Measurements from ENCODE around the gene BOD1L2.

BOD1L2 gene

DNA sequence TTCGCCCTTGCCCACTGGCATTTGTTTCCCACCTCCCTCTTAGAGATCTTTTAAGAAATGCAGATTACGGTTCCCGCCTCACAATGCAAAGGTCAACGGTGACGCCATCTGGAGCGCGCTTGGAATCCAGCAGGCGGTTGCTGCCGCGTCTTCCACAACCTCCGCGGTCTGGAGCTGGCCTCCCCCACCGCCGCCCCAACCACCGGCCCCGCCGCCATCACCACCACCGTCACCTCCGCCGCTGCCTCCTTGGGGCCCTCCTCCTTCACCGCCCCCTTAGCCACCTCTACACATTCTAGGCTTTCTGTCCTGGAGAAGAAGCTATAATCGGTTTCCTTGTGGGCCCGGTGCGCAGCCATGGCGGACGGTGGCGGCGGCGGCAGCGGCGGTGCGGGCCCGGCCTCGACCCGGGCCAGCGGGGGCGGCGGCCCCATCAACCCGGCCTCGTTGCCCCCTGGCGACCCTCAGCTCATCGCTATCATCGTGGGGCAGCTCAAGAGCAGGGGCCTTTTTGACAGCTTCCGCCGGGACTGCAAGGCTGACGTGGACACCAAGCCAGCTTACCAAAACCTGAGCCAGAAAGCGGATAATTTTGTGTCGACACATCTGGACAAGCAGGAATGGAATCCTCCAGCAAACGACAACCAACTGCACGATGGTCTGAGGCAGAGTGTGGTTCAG, at the start of gene BOD1L2:
Gene BOD1L2 (plus strand): TSS at position 132 of the 681 bp plus-strand sequence. CDS start 226 bp downstream, at position 358.
- DNase-seq (ENCODE audit: low read depth in 2 of 2): no peak

DNA sequence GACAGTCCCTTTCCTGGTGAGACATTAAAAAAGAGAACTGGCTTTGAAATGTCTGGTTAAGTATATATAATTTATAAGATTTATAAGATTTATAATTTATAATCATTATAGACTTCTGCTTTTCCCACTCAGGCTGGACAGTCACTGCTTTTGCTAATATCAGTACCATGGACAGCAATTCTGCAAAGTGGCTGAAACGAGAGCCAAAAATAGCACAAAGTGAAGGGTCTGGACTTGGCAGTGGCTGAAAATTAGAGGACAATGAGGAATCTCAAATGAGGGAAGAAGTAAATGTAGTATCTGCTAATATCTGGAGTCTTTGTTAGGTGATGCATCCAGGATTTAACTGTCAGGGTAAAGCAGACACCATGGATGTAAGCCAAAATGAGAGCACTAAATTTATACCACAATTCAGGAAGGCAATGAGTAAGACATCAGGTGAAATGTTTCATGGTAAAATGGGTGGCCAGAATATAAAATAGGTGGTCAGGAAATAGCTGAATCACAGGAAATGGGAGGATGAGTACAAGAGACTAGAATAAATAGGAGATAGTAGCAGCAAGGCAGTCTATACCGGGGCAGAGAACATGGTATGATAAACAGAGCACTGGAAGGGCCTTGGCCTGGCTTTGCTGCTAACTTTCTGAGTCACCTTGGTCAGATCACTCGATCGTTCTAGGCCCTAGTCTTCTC, 39.6 kb upstream of the BOD1L2 start:
- DNase-seq (ENCODE audit: low read depth in 2 of 2): no peak

DNA sequence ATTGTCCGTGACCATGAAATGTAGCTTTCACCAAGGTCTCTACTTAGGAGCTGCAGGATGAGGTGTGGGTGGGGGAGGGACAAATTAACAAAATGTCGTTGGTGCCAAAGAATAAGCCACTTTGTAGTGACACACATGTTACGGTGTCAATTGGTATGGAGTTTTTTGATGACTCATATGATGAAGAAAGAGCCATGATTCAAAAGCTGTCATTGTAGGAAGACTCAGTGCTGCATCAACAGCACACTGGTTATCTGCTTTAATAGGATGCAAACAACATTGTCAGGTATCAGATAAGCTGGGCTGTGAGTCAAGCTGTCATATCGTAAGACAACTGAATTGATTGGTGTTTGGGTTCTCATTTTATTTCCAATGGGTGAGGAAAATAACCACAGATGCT, 36.6 kb upstream of the BOD1L2 start:
- no peak for DNase-seq (ENCODE audit: low read depth in 2 of 2)

DNA sequence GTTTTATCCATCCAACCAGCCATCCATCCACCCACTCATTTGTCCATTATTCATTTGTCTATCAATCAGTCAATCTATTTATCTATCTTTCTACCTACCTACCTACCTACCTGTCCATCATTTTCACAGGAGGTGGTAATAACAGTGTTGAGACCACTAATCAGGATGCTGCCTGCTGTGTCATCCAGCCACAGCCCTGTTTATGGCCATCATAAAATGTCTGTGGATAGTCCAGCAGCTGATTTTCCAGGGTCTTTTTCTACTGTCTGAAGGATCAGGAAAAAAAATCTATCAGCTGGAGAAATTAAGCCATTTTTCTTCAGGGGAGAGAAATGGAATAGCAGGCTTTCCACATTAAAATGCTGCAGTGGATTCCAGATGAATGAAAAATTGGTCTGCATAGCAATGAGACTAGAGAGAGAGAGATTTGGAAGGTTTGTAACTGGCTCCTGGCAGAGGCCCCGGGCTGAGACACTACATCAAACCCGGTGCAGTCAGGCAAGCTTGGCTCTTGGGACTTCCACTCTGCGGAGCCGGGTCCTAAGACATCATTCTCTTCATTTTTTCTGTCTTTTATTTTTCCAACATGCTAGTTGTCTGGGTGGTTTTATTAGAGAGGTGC, 33.0 kb upstream of the BOD1L2 start:
- DNase-seq (ENCODE audit: low read depth in 2 of 2): no peak

DNA sequence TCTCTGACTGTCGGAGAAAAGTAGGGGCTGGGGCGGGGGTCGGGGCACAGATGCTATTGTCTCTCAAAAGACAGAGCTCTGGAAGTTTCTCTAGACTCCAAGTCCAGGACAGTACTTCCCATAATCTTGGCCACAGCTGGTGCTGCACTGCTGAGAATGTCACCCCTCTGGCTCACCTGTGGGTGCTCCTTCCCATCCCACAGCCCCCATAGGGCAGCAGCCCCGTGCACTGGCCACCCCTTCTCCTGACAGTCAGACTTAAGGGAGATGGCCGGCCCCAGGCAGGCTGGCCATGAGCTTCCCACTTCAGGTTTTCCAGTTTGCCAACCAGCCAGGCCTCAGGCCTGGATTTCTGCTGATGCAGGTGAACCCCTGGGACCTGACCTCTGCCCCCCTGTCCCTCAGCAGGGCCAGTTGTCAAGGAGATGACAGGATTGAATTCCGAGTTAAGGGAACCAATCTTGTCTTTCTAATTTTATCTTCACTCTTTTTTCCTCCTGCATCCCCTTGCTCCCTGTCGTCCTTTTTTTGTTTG, 30.2 kb upstream of the BOD1L2 start:
- DNase-seq (ENCODE audit: low read depth in 2 of 2): no peak

DNA sequence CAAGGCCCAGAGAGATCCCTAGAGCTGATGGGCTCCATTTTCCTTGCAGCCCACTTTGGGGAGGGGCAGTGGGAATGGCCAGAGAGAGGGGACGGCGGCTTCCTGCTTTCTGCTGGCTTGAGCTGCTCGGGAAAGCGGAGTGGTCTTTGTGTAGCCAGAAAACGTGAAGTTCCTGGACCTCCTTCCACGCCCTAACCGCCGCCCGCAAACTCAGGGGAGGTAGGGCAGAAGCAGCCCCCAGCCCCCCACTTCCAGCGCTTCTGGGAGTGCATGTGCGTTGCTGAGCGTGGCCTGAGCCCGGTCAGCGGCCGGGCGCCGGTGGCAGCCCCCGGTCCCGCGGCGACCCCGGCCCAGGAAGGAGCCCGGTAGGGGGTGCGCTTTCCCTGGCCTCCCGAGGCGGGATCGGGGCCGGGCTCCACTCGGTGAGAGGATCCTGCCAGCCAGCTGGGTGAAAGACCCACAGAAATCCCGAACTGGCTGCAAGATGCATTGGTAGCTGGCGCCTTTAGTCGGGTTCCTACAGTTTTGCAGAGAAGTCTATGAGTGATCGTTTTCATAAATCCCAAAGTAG, 25.3 kb upstream of the BOD1L2 start:
- no peak for DNase-seq (ENCODE audit: low read depth in 2 of 2)

DNA sequence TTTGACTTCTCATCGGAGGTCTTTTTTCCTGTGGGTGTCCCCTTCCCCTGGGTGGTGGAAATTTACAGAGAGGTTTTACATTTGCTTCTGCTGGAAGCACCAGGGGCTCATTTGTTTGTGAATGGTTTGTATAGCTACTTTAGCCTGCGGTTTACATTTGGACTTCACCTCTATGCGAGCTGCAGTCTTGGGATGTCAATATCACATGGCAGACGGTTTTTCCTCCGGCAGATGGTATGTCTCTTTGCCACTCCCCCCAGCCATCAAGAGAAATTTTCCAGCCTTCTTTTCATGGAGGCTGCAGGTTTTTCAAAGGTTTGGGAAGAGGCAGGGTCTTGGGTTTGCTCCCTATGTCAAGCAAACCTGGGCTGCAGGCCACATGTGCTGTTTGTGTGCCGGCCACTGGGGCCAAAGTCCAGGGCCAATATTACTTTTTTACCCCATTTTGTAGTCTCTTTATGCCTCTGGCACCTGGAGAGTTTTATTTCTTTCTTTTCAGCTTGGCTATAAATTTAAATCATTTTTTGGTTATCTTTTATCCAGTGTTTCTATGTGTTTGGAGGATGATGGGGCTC, 23.9 kb upstream of the BOD1L2 start:
- DNase-seq (ENCODE audit: low read depth in 2 of 2): no peak

DNA sequence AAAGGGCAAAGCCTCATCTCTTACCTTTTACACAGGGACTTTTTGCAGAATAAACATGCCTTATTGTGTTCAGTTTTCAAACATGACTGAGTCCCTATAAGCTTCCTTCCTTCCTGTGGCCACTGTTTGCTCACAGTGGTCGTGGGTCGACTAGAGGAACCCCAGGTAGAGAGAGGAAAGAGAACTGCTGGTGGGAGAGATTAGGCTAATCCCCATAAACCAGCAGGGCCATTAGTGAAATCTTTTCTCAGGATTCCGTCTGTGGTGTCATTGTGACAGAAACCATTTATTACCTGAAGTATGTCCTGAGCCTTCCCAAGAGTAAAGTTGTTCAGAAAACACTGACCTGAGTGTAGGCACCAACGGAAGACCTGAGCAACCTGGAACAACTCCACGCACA, 21.3 kb upstream of the BOD1L2 start:
- DNase-seq (ENCODE audit: low read depth in 2 of 2): no peak

DNA sequence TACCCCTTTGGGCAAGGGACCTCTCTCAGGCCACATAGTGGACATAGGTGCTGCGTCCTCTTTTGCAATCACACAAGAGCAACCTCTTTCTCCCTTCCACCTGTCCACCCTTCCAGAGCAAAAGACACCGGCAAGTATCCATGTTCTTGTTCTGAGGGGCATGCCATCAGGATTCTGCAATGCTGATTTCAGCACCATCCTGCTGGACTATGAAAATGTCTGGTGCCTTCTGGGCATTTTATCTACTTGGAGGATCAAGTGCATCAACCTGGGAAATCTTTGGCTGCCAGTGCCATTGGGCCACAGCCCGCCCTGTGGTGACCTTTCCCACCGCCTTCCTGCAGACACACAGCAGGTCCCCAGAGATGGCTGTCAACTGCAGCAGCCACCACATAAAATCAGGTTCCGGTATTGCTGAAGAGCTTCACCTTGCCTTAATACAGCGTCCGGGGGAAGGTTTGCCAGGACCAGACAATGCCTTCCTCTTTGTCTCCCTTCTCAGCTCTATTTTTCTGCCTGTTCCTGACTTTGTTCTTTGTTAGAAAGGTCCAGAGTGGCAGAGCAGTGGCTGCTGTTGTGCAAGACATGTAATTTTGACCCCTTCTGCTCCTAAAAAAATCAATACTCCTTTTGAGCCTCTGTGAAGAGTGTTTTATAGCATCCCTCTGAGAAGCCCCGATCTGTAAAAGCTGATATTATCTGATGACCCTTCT, 18.5 kb upstream of the BOD1L2 start:
- no peak for DNase-seq (ENCODE audit: low read depth in 2 of 2)

DNA sequence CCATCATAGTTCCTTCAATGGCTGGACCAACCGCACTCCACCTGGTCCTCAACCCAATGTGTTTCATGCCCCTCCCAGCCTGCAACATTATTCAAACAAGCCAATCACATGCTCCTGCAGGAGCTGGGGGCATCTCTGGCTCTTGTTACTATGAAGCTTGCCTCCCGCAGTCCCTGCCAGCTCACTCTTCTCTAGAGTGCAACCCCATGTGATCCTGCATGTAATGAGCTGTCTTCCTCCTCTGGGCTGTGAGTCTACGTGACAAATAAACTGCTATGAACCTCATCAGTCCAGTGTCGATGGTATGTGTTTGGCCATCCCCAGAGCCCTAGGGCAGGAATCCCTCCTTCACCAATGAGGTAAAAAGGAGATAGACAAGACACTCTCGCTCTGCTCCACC, 15.8 kb upstream of the BOD1L2 start:
- DNase-seq (ENCODE audit: low read depth in 2 of 2): no peak

DNA sequence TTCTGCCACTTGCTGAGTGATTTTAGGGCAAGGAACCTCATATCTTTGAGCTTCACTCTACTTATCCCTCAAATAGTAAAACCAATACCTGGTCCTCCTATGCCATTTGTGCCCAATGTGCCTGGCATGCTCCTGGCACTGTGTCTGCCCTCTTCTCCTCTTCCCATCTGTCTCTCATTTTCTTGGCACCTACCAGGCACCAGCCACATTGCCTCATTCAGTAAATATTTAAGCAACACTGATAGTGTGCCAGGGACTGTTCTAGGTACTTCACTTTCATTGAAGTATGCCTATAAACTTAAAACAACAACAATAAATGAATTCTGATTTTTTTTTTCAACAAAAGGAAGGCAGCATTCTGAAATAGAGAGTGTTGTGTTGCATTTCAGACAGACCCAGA, 15.1 kb upstream of the BOD1L2 start:
- DNase-seq (ENCODE audit: low read depth in 2 of 2): no peak

DNA sequence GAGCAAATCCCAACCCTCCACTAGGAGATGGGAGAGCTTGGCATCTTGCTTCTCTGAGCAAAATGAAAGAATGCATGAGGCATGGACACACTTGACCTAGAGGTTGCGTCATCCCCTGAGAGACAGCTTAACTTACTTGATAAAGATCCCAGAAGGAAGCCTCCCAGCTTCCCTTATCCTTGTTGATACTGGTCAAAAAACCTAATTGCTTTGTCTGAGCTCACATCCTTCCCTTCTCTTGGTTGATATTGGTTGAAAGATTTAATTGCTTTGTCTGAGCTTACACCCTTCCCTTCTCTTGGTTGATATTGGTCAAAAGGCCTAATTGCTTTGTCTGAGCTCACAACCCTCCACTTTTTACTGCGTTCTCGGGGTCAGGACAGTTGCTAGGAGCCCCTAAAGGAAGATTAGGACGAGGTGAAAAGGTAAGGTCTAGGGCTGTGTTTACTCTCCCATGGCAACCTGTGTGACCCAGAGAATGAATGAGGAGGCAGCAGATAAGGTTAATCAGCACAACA, 12.2 kb upstream of the BOD1L2 start:
- DNase-seq (ENCODE audit: low read depth in 2 of 2): no peak

DNA sequence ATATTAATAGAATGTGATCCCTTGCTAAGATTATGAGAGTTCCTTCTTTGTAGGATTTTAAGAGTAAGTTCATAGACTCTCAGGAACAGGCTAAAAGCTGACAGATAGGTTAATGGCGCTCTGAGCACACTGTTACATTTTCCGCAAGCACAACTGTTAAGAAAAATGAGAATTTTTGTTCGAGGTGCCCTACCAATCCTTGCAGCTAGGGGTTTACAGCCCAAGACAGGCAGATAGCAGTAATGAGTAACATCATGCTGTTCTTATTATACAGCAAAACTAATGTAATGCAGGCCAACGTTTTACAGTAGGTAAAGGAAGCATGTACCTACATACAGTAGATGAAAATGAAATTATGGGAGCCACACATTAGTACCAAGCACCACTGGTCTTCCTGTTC, 11.2 kb upstream of the BOD1L2 start:
- no peak for DNase-seq (ENCODE audit: low read depth in 2 of 2)

DNA sequence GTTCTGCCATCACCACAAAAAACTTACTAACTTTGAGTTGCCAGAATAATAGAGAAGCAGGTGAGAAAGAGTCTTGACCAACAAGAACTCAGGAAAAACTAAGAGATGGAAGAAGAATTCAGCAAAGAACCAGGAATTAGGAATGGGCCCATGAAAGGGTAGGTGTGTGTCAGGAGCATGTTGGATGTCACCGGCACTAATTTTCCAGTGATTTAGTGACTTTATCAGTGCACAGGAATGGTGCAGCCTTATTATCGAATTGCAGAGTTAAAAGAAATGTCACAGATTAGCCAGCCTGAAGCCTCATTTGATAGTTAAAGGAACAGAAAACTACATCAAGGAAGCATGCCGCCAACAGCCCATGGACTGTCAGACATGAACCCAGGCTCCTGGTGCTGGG, 9.0 kb upstream of the BOD1L2 start:
- no peak for DNase-seq (ENCODE audit: low read depth in 2 of 2)

DNA sequence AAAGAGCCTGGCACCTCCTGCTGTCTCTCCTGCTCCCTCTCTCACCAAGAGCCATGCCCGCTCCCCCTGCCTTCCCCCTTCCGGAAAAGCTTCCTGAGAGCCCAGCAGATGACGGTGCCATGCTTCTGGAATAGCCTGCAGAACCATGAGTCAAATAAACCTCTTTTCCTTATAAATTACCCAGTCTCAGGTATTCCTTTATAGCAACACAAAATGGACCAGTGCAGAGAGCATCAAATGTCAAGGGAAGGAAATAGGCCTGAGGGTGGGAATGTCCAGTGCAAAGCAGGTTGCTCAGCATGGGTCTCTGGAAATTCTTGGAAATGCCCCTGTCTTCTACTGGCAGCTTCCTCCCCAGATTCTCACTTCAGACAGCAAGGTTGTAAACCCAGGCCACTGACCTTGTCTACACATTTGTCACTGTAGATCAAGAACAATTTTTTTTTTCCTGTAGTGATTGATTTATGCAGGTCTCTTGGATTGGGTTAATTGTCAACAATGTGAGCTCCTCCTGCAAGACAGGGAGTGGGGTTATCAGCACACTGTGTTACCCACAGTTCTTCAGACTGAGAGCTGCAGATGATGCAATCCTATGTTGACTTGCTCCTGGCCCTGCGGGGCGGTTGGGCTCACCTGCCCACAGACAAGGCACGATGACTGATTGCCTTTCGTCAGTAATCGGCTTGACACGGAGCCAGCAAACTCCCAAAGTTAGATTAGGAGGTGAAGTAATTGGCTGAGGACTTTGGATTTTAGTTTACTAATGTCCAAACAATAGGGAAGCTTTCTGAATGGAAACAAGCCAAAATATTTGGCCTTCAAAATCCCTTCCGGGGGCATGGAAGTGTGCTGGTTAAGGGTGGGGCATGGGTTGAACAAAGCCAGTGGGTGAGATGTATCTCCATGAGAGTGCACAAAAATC, 5.4 kb upstream of the BOD1L2 start:
- DNase-seq (ENCODE audit: low read depth in 2 of 2): no peak

DNA sequence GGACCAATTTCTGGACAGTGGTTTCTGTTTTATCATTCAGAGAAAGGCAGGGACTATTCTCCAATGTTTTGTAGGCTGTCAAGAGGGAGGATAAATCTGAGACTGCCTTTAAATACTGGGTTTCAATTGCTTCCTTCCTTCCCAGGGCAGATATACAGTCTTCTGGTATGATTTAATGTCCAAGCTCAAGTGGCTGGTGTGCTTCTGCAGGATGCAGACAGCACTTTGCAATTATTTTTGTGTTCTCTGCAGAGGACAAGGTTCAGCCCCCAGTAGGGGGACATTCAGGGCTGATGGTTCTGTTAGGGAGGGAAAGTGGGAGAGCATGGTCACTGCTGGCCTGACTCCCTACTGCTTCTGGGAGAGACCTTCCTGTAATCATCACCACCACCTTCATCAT, 4.6 kb upstream of the BOD1L2 start:
- DNase-seq (ENCODE audit: low read depth in 2 of 2): no peak

DNA sequence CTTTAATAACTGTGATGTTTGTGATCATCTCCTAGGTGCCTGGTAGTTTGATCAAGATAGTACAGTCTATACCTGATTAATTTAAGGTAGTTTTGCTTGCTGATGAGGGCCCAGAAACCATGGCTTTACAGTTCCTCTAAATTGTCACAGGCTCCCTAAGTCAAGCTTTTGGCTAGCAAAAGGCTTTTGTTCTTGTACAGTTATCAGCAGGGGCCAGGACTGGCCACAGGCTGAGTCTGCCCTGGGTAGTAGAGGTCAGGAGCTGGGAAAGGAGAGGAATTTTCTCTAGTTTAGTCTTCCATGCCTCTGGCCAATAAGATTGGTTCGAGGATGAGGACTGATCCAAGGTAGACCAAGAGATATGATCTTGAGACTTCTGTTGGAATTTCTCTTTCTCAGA, 3.6 kb upstream of the BOD1L2 start:
- DNase-seq (ENCODE audit: low read depth in 2 of 2): no peak

DNA sequence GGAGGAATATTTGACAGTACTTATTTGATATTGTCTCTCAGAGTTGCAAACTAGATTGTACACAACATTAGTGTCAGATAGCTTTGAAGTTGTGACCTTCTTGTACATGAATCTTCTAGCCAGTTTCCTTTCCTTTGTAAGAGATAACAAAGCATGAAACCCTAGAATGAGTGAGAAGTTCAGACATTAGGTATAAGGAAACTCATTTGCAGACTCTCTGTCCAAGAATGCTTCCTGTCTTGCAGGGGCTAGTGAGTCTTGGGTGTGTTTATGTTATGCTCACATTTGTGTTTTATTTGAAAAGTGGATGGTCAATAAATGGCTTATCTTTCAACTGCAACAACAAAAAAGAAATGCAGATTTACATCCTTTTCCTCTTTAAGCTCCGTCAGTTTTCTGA, 1.4 kb downstream of the BOD1L2 start:
- no peak for DNase-seq (ENCODE audit: low read depth in 2 of 2)

DNA sequence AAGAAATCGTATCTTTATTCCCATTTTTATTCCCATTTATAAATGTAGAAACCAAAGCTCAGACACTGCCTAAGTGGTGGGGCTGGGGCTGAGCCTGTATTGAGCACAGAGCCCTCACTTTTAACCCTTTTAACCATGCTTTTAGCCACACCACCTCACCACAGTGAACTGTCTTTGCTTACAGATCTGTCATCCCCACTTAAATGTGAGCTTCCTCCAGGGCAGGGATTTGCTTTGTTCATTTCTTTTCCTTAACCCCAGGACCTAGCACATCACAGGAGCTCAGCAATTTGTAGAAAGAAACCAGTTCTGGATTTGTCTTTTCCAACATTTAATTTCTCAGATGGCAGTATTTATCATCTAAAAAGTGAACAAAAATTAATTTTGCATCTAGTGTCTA, 2.2 kb downstream of the BOD1L2 start:
- DNase-seq (ENCODE audit: low read depth in 2 of 2): no peak

DNA sequence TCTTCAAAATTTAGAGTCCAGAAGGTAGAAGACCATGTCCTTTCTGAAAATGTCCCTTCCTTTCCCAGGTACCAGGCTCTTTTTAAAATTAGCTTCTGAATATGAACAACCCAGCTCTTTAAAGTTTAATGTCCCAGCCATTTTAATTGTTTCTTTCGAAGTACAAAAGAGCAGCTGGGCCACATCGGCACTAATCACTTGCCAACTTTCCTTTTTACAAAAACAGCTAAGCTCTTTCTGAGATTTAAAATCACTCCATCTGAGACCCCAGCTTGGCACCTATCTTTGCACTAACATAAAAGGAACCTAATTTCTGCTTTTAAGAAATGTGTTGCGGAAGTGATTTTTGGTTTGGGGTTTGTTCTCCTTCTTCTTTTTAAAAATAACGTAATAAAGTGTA, 2.6 kb downstream of the BOD1L2 start:
- DNase-seq (ENCODE audit: low read depth in 2 of 2): no peak

Data from stimulated activated CD8-positive, alpha-beta memory T cell treated with anti-CD3 and anti-CD28 coated beads, Interleukin-7, amount 100 ng/mL, for 4 hours (primary cell).